C4-2B (cell line): ENCODE data around the gene ELOVL6.

Experiments used
- ZFX ChIP-seq: fragments of 450-650 bp; IDR thresholded peaks from 2 replicates; pipeline ENCODE4 v1.6.1; 2017
- TF ChIP-seq, protein P1 (sequence below): fragments of 450-650 bp; conservative IDR thresholded peaks from 2 replicates; pipeline ENCODE4 v1.5.1; 2017; ENCODE audit warnings: mild to moderate bottlenecking

DNA sequence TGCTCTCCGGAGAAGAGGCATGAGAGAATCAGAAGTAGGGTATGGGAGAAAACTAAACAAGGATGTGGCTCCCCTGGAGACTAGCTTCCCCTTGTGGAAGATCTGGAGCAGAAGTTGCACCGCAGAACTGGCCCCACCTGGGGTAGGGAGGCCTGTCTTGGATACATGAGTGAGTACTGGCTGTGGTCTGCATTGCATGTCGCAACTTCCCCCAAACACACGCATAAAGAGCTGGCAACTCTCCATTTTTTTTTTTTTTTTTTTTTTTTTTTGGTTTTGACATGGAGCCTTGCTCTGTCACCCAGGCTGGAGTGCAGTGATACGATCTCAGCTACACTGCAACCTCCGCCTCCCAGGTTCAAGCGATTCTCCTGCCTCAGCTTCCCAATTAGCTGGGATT, 165.8 kb downstream of the ELOVL6 start:
- TF ChIP-seq, protein P1, sequence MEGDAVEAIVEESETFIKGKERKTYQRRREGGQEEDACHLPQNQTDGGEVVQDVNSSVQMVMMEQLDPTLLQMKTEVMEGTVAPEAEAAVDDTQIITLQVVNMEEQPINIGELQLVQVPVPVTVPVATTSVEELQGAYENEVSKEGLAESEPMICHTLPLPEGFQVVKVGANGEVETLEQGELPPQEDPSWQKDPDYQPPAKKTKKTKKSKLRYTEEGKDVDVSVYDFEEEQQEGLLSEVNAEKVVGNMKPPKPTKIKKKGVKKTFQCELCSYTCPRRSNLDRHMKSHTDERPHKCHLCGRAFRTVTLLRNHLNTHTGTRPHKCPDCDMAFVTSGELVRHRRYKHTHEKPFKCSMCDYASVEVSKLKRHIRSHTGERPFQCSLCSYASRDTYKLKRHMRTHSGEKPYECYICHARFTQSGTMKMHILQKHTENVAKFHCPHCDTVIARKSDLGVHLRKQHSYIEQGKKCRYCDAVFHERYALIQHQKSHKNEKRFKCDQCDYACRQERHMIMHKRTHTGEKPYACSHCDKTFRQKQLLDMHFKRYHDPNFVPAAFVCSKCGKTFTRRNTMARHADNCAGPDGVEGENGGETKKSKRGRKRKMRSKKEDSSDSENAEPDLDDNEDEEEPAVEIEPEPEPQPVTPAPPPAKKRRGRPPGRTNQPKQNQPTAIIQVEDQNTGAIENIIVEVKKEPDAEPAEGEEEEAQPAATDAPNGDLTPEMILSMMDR = no peak
- TF ChIP-seq ZFX = no peak
